Cerebellar cortex (tissue), 1 donor: ENCODE data around the gene KYAT1.

Source experiments
- DNase-seq: peaks from one replicate; pipeline ENCODE4 v3.0.0-alpha.2; 2015; ENCODE audit warnings: low spot score

Gene KYAT1

DNA sequence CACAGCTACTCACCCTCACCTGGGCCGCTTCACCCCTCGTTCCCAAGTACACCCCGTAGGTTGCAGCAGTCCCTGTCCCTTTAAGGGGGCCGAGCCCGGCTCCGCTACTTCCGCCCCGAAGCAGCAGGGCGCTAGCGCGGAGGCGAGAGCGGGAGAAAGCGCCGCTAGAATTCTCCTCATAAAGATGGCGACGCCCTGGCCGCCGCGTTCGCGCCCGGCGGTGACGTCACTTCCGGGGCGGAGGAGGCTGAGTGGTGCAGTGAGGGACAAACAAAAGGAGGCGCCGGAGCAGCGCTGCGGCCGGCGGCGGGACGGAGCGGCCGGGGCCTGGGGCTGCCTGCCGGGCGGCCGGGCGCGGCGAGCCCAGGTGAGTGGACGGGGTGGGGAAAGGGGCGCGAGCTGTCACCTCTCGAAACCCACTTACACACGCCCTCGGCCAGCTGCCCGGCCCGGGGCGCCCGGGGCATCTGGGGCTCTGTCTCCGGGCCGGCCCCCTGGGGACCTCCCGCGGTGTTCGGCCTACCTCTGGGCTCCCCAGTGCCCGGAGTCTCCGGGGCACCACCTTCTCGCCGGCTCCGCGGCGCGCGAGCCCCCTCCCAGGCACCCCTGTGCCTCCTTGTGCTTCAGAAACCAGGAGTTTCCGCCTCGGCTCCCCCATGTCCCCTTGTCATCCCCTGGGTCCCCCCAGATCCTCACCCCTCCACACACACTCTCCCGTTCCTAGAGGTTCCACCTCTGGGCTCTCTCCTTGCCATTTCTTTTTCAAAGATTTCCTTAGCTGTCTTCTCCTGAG lies at the start of gene KYAT1, which contains the start of gene LRRC8A:
Gene KYAT1, minus strand, starts transcription at position 67 of the 793 bp plus-strand sequence. CDS start 36,545 bp downstream, outside the sequence.
Gene LRRC8A, plus strand, starts transcription at position 250 of the 793 bp plus-strand sequence. CDS start 25,032 bp downstream, outside the sequence.
- peak; percentile 97 for DNase-seq

DNA sequence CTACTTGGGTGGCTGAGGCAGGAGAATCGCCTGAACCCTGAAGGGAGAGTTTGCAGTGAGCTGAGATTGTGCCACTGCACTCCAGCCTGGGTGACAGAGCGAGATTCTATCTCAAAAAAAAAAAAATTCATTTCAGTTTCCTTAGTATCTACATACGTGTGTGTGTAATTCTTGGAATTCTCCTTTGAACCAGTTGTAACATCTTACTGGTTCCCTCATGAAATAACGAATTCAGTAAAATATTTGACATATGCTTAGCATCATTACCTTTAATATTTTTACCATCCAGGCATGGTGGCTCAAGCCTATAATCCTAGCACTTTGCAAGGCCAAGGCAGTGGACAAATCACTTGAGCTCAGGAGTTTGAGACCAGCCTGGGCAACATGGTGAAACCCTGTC lies 47.8 kb upstream of the KYAT1 start:
- DNase-seq: no peak

DNA sequence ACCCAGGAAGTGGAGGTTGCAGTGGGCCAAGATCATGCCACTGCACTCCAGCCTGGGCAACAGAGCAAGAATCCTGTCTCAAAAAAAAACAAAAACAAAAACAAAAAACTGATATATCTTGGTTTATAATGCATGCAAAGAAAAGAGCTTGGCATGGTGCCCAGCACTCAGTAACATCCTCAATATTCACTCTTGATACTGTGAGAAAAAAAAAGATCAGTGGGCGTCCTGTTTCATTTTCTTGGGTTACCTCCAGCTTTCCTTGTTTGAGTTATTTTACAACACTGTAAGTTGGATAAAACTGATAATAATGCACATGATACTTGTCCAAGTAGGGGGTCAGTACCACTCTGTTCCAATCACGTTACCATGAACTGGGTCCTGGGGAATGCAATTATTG lies 46.9 kb upstream of the KYAT1 start:
- no peak for DNase-seq

DNA sequence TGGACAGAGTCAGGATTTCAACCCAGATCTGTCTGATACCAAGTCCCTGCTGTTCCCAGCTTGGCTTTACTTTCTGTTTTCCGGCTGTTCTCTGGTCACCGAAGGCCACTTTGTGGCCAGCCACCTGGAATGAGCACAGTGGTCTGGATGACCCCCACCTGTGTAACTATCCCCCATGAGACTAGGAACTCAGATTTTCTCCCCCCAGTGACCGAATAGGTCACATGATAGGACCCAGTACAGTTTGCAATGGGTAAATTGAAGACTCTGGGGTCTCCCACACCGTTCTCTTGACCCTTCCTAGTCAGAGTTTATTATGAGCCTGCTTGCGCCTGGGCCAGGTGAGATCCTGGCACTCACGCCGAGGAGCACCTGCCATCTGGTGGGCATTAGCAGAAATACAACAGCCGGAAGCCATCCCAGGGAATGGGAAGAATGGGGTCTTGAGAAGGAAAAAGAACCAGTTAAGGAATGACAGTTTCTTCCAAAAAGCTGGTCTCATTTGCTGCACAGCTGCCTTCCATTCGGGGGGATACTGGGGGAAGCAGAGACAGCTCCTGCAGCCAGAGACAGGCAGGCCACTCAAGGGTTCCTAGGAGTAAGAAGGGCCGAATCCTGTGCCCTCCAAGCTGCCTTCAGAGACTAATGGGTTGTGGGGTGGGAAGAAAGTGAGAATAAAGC lies 46.1 kb upstream of the KYAT1 start:
- peak; percentile 70 for DNase-seq

DNA sequence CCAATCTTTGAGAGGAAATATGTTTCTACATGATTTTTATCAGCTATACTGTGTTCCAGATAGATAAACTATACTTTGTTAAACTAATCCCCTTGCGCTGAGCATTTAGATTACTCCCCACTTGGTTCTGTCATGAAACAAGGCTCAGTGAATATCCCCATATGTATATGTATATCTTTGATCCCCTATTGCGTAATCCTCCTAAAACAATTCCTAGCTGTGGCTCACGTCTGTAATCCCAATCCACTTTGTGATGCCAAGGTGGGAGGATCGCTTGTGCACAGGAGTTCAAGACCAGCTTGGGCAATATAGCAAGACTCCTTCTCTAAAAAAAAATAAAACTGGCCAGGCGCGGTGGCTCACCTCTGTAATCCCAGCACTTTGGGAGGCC lies 41.7 kb upstream of the KYAT1 start:
- DNase-seq: no peak

DNA sequence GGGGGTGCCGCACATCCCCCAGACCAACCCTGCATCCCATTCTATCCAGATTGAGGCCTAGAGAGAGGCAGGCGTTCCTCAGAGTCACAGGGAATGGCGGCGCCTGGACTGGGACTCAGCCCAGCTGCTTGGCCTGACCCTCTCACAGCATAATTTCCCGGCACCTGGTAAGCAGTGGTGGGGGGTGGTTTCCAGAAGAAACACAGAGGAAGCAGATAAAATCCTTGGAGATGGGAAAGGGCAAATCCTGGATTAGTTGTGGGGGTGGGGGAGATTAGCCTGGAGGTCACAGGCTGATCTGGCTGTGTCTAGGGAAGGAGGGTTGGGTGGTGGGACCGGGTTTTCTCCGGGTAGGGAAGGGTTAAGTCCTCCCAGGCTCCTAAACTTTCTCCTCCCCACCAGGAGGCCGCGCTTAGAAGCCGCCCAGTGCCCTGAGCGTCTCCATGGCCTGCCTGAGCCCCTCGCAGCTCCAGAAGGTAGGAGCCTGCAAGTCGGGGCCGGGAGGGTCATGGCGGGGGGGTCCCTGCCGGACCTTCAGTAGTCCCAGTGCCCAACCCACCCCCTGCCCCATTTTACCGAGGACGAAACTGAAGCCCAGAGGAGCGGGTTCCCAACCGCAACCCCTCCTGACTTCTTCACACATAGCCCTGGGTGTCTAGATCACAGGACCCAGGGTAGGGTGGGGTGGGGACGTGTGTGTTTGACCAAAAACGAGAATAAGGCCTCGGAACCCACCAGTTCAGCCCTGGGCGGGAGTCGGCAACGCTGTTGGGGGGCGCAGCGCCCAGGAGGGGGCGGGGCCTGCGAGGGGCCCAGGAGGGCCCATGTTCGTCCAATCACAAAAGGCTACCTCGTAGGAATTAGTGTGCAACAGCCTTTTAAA lies 40.4 kb upstream of the KYAT1 start:
- peak; percentile 57 for DNase-seq

DNA sequence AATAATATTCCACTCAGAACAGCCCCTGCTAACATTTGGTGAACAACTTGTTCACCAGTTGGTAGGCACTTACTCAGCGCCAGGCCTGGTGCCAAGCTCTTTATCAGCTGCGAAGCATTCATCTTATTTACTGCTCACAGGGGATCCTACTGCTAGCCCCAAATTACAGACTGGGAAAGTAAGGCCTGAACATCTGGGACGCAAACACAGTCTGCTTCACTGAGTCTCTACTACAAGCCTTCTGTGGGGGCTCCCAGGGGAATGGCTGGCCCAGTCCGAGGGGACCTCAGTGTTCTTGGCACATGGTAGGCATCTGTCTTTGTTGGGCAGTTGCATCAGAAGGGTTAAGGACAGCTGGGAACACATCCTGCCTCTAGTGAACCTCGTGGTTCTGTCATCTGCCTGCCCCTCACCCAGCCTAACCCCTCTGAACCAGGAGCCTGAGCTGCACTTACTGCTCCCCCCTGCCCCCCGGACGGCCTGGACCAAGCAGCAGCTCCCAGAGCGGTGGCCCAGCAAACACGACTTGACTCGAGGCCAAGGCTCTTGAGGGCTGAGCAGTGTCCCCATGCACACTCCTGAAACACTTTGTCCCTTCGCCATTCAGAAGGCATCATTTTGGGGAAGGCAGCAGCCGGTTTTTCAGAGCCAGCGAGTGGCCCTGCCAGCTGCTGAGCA lies 38.8 kb upstream of the KYAT1 start, which contains the start of gene PHYHD1:
Gene PHYHD1, plus strand, starts transcription at position 602 of the 678 bp plus-strand sequence. CDS start 1,342 bp downstream, outside the sequence.
- DNase-seq: peak; percentile 39

DNA sequence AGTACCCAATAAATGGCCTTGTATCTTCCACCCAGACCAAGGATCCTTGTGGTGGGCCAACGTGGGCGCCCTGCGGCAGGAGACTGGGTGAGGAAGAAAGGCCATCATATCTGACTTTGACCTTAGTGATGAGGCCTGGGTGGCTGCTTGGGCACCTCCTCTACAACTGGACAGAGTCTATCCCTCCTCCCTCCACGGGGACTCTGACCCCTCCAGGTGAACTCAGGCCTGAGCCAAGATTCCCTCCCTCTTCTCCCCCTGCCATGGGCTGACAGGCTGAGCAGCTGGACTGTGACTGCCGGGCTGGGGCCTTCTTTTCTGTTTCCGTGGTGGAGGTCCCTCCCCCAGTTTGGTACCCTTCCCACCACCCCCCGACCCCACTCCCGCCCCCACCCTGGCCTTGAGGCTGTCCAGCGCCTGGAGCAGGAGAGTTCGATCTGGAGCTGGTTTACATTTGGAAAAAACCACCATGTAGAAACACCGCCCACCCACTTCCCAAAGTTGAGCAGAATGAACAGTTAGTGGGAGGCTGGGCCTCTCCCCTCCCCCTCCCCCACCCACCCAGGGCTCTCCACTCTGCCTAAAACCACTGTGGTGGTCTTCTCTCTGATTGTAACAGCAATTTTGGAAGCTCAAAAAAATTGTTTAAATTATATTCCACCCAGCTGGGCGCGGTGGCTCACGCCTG lies 37.8 kb upstream of the KYAT1 start:
- no peak for DNase-seq

DNA sequence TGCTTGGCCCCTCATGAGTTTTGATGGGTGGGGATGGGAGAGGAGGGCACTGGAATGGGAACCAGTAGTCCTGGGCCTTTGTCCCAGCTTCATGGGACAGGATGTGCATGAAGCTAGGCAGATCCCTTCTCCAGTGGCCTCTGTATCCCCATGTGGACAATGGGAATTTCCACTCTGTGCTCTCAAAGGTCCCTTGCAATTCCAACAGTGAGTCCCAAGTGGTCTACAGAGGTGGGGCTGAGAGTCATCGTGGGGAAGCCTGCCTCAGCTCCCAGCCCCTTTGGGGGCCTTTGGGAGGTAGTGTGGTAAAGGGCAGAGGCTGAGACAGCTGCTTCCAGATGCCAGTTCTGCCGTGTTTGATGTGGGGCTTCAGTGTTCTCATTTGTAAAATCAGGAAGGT lies 37.2 kb upstream of the KYAT1 start:
- no peak for DNase-seq

DNA sequence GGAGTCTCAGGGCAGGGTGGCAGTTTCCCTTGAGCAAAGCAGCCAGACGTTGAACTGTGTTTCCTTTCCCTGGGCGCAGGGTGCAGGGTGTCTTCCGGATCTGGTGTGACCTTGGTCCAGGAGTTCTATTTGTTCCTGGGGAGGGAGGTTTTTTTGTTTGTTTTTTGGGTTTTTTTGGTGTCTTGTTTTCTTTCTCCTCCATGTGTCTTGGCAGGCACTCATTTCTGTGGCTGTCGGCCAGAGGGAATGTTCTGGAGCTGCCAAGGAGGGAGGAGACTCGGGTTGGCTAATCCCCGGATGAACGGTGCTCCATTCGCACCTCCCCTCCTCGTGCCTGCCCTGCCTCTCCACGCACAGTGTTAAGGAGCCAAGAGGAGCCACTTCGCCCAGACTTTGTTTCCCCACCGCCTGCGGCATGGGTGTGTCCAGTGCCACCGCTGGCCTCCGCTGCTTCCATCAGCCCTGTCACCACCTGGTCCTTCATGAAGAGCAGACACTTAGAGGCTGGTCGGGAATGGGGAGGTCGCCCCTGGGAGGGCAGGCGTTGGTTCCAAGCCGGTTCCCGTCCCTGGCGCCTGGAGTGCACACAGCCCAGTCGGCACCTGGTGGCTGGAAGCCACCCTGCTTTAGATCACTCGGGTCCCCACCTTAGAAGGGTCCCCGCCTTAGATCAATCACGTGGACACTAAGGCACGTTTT lies 35.5 kb upstream of the KYAT1 start:
- peak; percentile 72 for DNase-seq

DNA sequence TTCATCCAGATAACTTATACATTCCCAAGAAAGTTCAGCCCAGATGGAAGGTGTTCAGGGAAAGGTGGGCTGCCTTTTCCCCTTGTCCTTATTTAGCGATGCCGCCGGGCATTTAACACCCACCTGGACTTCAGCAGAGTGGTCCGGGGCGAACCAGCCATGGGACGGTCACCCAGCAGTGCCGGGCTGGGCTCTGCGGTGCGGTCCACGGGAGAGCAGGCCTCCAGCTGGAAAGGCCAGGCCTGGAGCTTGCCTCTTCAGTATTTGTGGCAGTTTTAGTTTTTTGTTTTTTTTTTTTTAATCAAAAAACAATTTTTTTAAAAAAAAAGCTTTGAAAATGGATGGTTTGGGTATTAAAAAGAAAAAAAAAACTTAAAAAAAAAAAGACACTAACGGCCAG lies 35.0 kb upstream of the KYAT1 start:
- DNase-seq: no peak

DNA sequence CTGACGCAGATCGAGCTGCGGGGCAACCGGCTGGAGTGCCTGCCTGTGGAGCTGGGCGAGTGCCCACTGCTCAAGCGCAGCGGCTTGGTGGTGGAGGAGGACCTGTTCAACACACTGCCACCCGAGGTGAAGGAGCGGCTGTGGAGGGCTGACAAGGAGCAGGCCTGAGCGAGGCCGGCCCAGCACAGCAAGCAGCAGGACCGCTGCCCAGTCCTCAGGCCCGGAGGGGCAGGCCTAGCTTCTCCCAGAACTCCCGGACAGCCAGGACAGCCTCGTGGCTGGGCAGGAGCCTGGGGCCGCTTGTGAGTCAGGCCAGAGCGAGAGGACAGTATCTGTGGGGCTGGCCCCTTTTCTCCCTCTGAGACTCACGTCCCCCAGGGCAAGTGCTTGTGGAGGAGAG lies 34.5 kb upstream of the KYAT1 start:
- peak; percentile 62 for DNase-seq

DNA sequence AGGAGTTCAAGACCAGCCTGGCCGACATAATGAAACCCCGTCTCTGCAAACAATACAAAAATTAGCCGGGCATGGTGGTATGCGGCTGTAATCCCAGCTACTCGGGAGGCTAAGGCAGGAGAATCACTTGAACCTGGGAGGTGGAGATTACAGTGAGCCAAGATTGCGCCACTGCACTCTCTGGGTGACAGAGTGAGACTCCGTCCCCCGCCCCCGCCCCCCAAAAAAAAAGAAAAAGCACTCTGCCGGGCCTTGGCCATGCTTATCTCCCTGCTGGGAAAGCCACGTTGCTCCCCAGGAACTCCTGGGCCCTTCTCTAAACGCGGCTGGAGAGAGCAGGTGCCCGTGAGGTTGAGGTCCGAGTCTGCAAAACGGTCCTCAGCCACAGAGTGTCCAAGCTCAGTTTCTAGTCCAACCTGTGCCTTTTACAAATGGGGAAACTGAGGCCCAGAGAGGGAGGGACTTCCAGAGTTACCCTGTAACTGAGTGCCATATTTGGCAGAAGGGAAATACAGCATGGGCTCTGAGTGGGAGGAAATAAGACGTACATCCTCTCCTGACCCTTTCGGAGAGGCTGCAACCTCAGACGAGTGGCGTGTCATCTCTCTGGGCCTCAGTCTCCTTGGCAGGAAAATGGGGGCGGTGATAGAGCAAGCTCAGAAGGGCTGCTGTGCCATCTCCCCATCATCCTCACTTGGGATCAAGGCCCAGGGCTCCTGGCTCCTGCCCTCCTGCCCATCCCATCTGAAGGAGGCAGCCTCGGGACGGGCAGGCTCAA lies 32.4 kb upstream of the KYAT1 start:
- DNase-seq: no peak

DNA sequence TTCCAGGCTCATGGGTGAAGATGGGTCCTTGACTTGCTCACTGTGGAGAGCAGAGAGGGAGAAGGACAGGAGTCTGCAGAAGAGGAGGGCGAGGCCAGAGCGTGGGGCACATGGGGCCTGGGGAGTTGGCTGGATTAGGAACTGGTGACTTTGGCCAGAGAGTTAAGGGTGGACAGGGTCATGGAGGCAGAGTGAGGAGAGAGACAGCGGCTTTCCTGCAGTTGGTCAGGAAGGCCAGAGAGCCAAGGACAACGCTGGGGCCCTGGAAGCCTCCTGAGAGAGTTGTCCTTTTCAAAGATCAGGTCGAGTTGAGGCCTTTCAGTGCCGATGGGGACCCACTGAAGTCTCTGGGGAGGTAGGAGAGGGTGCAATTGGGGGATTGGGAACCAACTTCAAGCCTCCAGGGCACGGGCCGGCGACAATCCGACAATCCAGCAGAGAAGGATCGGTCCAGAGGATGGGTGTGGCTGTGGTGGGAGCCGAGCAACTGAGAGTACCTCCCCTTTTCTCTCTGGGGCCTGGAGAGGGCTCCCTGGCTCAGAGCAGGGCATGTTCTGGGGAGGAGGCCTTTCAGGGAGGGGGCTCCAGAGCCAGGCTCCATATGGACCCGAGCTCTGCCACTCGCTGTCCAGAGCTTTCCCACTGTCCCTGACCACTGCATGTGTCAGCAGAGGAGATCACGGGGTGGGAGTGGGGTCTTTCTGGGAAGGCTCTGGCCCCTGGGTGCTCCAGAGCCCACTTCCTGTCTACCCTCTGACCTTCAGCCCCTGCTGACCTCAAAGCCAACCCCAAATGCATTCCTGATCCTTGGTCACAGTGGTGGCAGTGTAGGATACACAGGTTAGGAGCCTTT lies 31.5 kb upstream of the KYAT1 start:
- no peak for DNase-seq

DNA sequence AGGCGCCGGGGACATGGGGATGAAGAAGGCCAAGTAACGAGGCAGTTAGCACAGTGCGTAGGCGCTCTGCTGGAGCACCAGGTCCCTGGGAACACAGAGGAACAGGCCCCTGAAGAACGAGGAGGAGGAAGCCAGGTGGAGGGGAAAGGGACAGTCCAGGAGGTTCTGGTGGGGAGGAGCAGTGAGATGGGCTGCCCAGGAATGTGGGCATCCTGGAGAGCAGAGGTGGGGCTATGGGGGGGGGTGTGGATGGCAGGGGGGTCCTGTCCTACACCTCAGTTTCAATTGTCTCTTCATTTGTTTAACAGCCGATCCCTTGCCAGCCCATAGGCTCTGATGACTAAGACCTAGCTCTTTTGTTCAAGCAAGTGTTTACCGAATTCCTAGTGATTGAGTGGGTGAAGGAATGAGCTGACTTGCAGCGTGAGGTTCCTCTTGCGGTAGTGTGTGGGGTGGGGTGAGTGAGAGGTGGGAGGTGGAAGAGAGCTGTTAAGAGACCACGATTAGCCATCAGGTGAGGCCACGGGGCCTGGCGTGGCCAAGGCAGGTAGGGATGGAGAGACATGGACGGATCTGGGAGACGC lies 30.6 kb upstream of the KYAT1 start:
- DNase-seq: no peak

DNA sequence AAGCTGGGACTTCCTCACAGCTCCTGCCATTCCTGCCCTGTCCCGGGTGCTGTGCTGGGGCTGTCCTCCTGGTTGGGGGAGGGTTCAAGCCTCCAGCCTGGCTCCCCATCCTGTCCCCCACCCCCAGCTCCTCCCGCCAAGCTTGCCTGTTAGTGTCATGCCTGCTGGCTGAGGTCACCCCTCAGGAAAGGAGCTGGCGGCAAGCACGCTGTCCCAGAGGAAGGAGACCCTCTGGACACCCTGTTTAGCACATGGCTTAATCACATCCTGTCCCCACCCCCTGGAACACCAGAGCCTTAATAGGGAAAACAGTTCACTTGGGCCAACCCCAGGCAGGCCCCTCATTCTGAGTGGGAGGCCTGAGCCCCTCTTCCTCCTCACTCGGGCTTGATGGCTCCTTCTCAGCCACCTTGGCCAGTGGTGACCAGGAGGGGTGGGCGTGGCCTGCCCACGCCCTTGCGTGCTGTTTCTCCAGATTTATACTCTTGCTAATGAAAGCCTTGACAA lies 29.8 kb upstream of the KYAT1 start:
- DNase-seq: no peak

DNA sequence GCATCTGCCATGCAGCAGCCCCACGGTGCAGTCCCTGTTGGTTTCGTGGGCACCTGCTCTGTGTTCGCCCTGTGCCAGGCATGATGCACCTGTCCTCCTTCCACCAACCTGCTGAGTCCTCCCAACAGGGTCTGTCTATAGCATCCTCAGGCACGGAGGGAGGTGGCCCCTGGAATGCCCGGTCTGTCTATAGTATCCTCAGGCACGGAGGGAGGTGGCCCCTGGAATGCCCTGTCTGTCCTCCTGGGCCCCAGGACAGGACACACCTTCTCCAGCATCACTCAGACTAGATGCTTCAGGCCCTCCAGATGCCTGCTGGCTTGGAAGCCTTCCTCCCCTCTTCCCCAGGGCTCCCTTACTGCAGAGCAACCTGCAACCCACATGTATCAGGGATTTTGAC lies 29.2 kb upstream of the KYAT1 start:
- DNase-seq: no peak

DNA sequence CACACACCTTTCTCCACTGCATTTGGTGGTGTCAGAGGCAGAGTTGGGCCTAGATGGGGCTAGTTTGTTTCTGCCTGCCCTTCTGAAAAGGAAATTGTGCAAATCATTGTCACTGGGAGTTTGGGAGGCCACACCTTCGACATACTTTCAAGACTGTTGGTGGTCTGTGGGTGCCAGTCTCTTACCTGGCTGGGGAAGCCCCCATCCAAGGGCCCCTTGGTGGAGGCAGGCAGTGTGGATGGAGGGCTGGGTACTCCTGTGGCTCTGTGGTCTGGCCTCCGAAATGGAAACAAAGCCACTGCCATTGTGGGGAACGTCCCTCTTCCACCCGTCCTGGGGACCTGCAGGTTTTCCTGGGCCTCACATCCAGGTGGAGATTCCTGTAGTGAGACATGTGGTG lies 28.1 kb upstream of the KYAT1 start:
- no peak for DNase-seq
